Mesendoderm (in vitro differentiated cells): ENCODE measurements around the gene MICALL2. TPM values are rescaled to one million over a fixed set of nuclear protein-coding genes. Genes with fewer than 3 reads are reported as not detected.
A peak's percentile ranks its signal among the peaks of the same experiment; 100 is the strongest.

Source experiments
- DNase-seq: peaks from one replicate; pipeline ENCODE4 v3.0.0; 2013
- H2AK5ac ChIP-seq: 2 replicates; pipeline ENCODE4 v1.6.1; 2013; ENCODE audit warnings: low read length, inconsistent platforms
- H2BK120ac ChIP-seq: 2 replicates; pipeline ENCODE4 v1.6.1; 2013; ENCODE audit warnings: low read depth, mild to moderate bottlenecking, low read length, moderate library complexity, mixed read lengths
- H2BK15ac ChIP-seq: replicated peaks from 2 replicates; pipeline ENCODE4 v1.6.1; 2013; ENCODE audit warnings: low read depth, mild to moderate bottlenecking, moderate library complexity
- H2BK5ac ChIP-seq: 2 replicates; pipeline ENCODE4 v1.6.1; 2013; ENCODE audit warnings: low read length, inconsistent platforms
- H3K18ac ChIP-seq: 2 replicates; pipeline ENCODE4 v1.6.1; 2013; ENCODE audit warnings: mild to moderate bottlenecking, low read length, mixed read lengths
- H3K23ac ChIP-seq: one replicate; pipeline ENCODE4 v1.6.1; 2013; ENCODE audit warnings: low read length
- H3K27ac ChIP-seq: 2 replicates; pipeline ENCODE4 v1.5.1; 2013; ENCODE audit warnings: low read depth, mild to moderate bottlenecking, inconsistent platforms, low read length, moderate library complexity
- H3K27me3 ChIP-seq: 2 replicates; pipeline ENCODE4 v1.6.1; 2013; ENCODE audit warnings: low read length, control low read depth, mild to moderate bottlenecking, inconsistent platforms; ENCODE audit not compliant: insufficient read depth, poor library complexity
- H3K36me3 ChIP-seq: 2 replicates; pipeline ENCODE4 v1.6.1; 2013; ENCODE audit warnings: low read length, inconsistent platforms; ENCODE audit not compliant: control insufficient read depth, insufficient read depth
- H3K4ac ChIP-seq: one replicate; pipeline ENCODE4 v1.6.1; 2013; ENCODE audit warnings: low read depth, mild to moderate bottlenecking, low read length, moderate library complexity
- H3K4me1 ChIP-seq: 2 replicates; pipeline ENCODE4 v1.6.1; 2013; ENCODE audit warnings: low read depth, low read length, inconsistent platforms; ENCODE audit not compliant: control insufficient read depth
- H3K4me2 ChIP-seq: 2 replicates; pipeline ENCODE4 v1.6.1; 2013; ENCODE audit warnings: low read length
- H3K4me3 ChIP-seq: 2 replicates; pipeline ENCODE4 v1.5.1; 2013; ENCODE audit warnings: mild to moderate bottlenecking, low read length
- H3K56ac ChIP-seq: one replicate; pipeline ENCODE4 v1.6.1; 2013; ENCODE audit warnings: low read length
- H3K79me1 ChIP-seq: 2 replicates; pipeline ENCODE4 v1.6.1; 2013; ENCODE audit warnings: low read length, inconsistent platforms
- H3K79me2 ChIP-seq: 2 replicates; pipeline ENCODE4 v1.6.1; 2013; ENCODE audit warnings: mild to moderate bottlenecking, low read length; ENCODE audit not compliant: control insufficient read depth, insufficient read depth
- H3K9ac ChIP-seq: 2 replicates; pipeline ENCODE4 v1.6.1; 2013; ENCODE audit warnings: low read length, inconsistent platforms
- H4K5ac ChIP-seq: one replicate; pipeline ENCODE4 v1.6.1; 2013; ENCODE audit warnings: low read length
- H4K8ac ChIP-seq: one replicate; pipeline ENCODE4 v1.6.1; 2013; ENCODE audit warnings: low read depth, mild to moderate bottlenecking, control low read depth, low read length, moderate library complexity
- WGBS: extraction: QIAGEN DNeasy Blood & Tissue Kit; methylation state at CpG from one replicate; pipeline ENCODE4 v1.1.7; 2013; ENCODE audit warnings: low lambda C conversion rate, missing lambda C conversion rate; ENCODE audit not compliant: insufficient coverage; ENCODE audit errors: extremely low coverage; 5-methylcytosine and 5-hydroxymethylcytosine counted together
- polyA plus RNA-seq, 2 experiments: library from polyadenylated mRNA; stranded (reverse); fragments of 200-250 nt; gene quantifications; one replicate each; pipeline ENCODE4 v1.2.3, GENCODE V29; 2013

MICALL2 gene
- polyA plus RNA-seq (2013, experiment 1 of 2): 4.0 TPM
- polyA plus RNA-seq (2013, experiment 2 of 2): 3.6 TPM

DNA sequence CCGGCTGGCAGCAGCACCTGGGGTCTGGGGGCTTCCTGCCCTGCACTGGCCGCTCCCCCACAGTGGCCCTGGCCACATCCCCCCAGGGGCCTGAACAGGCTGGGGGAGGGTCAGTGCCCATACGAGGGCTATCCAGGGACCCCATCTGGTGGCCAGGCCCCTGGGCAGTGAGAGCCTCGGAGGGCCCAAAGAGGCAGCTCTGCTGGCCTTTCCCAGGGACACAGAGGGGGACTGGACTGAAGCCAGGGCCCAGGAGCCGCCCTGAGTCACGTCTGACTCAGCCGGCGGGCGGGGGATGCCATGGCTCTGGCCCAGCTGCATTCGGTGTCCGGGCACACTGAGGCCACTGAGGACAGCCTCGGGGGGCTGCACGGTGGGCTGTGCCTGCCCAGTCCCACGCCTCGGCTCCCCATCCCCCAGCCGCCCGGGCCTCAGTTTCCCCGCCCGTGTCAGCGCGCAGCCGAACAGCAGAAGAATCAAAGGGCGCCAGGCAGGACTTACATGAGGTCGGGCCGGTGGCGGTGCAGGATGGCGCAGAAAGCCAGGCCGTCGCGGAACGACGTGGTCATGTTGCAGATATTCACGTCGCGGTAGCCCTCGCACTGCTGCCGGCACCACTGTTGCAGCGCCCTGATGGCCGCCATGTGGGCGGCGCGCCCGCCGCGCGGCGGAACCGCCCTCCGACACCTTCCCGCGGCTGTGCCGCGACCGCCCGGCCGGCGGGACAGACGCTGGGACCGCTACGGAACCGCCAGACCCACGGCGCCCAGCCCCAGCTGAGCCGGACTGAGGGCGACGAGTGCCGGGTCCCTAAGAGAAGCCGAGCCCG is at the start of gene MICALL2:
Gene MICALL2, minus strand, starts transcription at position 788 of the 829 bp plus-strand sequence. Its CDS starts 144 bp downstream, at position 644.
- Histone ChIP-seq H3K27me3 (no peaks in the 10 kb centered on the region), H3K18ac (no peak within 1 kb of the TSS), H4K8ac (no peak within 1 kb of the TSS), H3K4me3 (peak within 1 kb of the TSS; percentile 72), H3K36me3 (no peaks in the 10 kb centered on the region), H3K4me1 (no peaks in the 10 kb centered on the region), H3K27ac (no peak within 1 kb of the TSS), H3K4me2 (peak within 1 kb of the TSS; percentile 93), H3K56ac (peak within 1 kb of the TSS; percentile 93), H4K5ac (no peak within 1 kb of the TSS), H2BK15ac (no peak within 1 kb of the TSS), H3K79me2 (no peaks in the 10 kb centered on the region), H3K79me1 (no peaks in the 10 kb centered on the region), H2BK5ac (no peak within 1 kb of the TSS), H3K4ac (no peak within 1 kb of the TSS), H3K9ac (peak within 1 kb of the TSS; percentile 79), H2BK120ac (no peak within 1 kb of the TSS), H3K23ac (peak within 1 kb of the TSS; percentile 45), H2AK5ac (no peak within 1 kb of the TSS)
- DNase-seq: peak; percentile 51
- WGBS: no CpG with 5 or more reads among the region's 69 CpGs

DNA sequence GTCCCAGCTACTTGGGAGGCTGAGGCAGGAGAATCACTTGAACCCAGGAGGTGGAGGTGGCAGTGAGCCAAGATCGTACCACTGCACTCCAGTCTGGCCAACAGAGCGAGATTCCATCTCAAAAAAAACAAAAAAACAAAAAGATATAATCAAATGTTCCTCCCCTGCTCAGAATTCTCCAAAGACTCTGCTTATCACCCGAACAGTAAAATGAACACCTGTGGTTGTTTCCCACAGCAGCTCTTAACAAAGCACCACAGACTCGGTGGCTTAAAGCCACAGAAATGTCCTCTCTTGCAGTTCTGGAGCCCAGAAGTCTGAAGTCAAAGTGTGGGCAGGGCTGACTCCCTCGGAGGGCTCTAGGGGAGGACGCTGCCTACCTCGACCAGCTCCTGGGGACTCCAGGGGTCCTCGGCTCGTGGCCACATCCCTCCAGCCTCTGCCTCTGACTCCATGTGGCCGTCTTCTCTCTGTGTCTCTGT is 49.0 kb upstream of the MICALL2 start:
- Histone ChIP-seq H2AK5ac (no peak overlapping the region), H4K5ac (no peak overlapping the region), H3K36me3 (no peaks in the 10 kb centered on the region), H3K23ac (no peak overlapping the region), H3K9ac (no peak overlapping the region), H3K4me1 (peaks cover 1% of the 10 kb centered on the region), H3K4ac (no peak overlapping the region), H4K8ac (no peak overlapping the region), H3K27me3 (no peaks in the 10 kb centered on the region), H3K4me3 (no peak overlapping the region), H3K79me1 (peaks cover 3% of the 10 kb centered on the region), H3K56ac (no peak overlapping the region), H2BK5ac (no peak overlapping the region), H3K18ac (no peak overlapping the region), H2BK15ac (no peak overlapping the region), H3K79me2 (peaks cover 7% of the 10 kb centered on the region), H2BK120ac (no peak overlapping the region), H3K27ac (no peak overlapping the region), H3K4me2 (no peak overlapping the region)
- no CpG with 5 or more reads among the region's 10 CpGs for WGBS
- DNase-seq: no peak

DNA sequence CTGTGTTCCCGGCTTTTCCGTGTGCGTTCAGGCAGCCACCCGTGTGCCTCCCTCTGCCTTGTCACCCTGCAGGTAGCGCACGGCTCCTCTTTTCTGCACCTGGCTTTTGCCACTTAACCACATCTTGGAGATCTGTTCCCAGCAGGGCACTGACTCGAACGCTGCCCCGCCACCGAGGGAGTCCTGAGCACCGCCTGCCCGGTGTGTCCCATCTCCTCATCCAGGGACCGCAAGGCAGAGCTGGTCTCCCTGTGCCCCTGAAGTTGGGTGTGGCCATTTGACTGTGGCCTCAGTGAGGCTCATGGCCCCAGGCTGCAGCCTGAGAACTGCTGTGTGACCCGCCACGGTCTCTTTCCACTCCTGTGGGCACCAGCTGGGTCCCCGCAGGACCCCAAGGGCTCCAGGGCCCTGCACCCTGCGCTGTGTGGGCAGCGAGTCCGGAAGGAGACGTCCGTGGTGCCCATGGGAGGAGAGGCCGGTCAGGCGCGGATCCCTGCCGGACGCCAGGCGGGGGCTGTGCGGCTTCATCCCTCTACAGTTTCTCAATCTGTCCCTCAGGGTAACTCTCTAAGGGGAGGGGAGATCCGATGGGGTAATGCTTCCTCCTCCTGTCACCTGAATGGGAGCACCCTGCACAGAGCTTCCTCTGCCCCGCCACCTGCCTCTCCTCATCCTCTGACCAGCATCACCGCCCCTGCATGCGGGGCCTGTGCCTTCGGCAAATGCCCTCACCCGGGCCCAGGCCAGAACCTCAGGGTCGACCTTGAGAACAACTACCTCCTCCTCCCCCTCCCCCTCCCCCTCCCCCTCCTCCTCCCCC is 46.7 kb upstream of the MICALL2 start:
- Histone ChIP-seq H3K4me3 (no peak overlapping the region), H3K56ac (peak overlapping the region; percentile 34), H3K27ac (no peak overlapping the region), H3K27me3 (no peaks in the 10 kb centered on the region), H3K4me2 (no peak overlapping the region), H2AK5ac (no peak overlapping the region), H3K23ac (no peak overlapping the region), H3K9ac (no peak overlapping the region), H2BK120ac (no peak overlapping the region), H2BK5ac (no peak overlapping the region), H3K79me1 (peaks cover 14% of the 10 kb centered on the region), H4K5ac (no peak overlapping the region), H3K18ac (no peak overlapping the region), H2BK15ac (no peak overlapping the region), H4K8ac (no peak overlapping the region), H3K79me2 (peaks cover 25% of the 10 kb centered on the region), H3K4me1 (peaks cover 3% of the 10 kb centered on the region), H3K4ac (no peak overlapping the region), H3K36me3 (peaks cover 2% of the 10 kb centered on the region)
- WGBS: no CpG with 5 or more reads among the region's 35 CpGs
- peak; percentile 16 for DNase-seq

DNA sequence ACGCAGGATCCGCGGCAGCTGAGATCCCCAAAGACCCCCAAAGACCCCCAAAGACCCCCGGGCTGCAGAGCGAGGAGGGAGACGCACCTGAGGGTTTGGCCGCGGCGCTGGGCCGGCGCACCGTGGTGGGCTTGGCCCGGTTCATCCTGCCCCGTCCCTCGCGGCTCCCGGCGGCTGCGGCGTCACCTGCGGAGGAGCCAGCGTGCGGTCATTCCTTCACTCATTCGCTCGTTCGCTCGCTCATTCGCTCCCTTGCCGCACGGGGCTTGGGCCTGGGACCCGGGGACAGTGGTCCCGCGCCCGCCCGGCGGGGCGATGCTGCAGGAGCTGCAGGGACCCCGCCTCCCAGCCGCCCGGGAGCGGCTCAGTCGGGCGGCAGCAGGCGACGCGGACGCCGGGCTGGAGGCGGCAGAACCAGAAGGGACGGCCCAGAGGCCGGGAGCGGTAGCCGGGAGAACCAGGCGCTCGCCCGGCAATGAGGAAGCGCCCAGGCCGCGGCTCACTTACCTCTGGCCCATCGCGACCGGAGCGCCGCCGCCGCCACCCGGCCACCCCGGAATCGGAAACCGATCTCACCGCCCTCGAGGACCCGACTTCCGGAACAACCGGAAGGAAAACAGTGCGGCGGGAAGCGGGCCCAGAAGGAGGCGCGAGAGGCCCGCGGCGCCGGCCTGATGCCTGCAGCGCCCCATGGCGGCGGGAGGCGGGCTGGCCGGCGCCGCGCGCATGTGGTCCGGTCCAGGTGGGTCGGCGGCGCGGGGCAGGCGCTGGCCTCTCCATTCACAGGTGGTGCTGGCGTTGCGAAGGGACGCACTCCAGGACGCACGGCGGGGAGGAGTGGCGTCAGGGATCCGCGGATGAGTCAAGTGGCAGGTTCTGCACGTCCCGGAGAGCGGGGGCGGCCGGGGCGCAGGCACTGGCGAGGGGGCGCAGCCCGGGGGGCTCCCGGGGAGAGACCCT is 44.8 kb upstream of the MICALL2 start, which contains the start of gene INTS1:
Gene INTS1, minus strand, starts transcription at position 574 of the 960 bp plus-strand sequence. Its CDS starts 429 bp downstream, at position 145.
- Histone ChIP-seq H3K56ac (peak within 1 kb of the TSS; percentile 93), H3K4me2 (peak within 1 kb of the TSS; percentile 65), H2AK5ac (no peak within 1 kb of the TSS), H2BK120ac (no peak within 1 kb of the TSS), H3K27me3 (no peaks in the 10 kb centered on the region), H3K27ac (no peak within 1 kb of the TSS), H3K79me2 (peaks cover 25% of the 10 kb centered on the region), H3K18ac (no peak within 1 kb of the TSS), H3K4me3 (peak within 1 kb of the TSS; percentile 95), H2BK15ac (no peak within 1 kb of the TSS), H2BK5ac (no peak within 1 kb of the TSS), H3K36me3 (peaks cover 4% of the 10 kb centered on the region), H3K4me1 (peaks cover 3% of the 10 kb centered on the region), H3K4ac (peak within 1 kb of the TSS; percentile 38), H4K5ac (no peak within 1 kb of the TSS), H3K23ac (no peak within 1 kb of the TSS), H4K8ac (no peak within 1 kb of the TSS), H3K9ac (peak within 1 kb of the TSS; percentile 91), H3K79me1 (peaks cover 14% of the 10 kb centered on the region)
- no CpG with 5 or more reads among the region's 118 CpGs for WGBS
- DNase-seq: peak; percentile 92

DNA sequence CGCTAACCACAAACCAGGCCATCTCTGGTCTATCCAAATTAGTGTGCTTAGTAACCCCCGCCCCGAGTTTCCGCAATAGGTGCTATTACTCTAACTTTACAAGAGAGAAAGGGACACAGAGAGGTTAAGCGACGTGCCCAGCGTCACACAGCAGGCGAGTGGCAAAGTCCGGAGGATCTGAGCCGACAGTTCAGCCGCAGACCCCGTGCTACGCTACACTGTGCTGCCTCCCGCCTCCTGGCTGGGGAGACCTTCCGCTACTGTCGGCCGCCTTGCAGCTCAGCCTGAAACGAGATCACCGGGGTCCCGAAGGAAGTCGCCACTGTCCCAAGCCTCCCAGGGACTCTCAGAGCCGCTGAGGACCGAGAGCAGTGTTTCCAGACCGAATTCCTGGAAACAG is 44.1 kb upstream of the MICALL2 start:
- peaks cover 3% of the 10 kb centered on the region for H3K4me1 ChIP-seq
- H4K8ac ChIP-seq: no peak overlapping the region
- no peak overlapping the region for H3K18ac ChIP-seq
- peak overlapping the region; percentile 91 for H3K56ac ChIP-seq
- no peak overlapping the region for H2BK120ac ChIP-seq
- no peak overlapping the region for H3K27ac ChIP-seq
- H3K23ac ChIP-seq: no peak overlapping the region
- H2BK15ac ChIP-seq: no peak overlapping the region
- H3K79me1 ChIP-seq: peaks cover 14% of the 10 kb centered on the region
- WGBS: no CpG with 5 or more reads among the region's 24 CpGs
- peak overlapping the region; percentile 95 for H3K4me3 ChIP-seq
- peak overlapping the region; percentile 65 for H3K4me2 ChIP-seq
- no peak overlapping the region for H2AK5ac ChIP-seq
- no peak overlapping the region for H3K4ac ChIP-seq
- peaks cover 25% of the 10 kb centered on the region for H3K79me2 ChIP-seq
- H2BK5ac ChIP-seq: no peak overlapping the region
- DNase-seq: no peak
- H4K5ac ChIP-seq: no peak overlapping the region
- H3K27me3 ChIP-seq: no peaks in the 10 kb centered on the region
- peak overlapping the region; percentile 91 for H3K9ac ChIP-seq
- peaks cover 4% of the 10 kb centered on the region for H3K36me3 ChIP-seq
